Aortic smooth muscle cell (primary cell): ENCODE data around the gene INAVA. TPM values are rescaled to one million over a fixed set of nuclear protein-coding genes. Genes with fewer than 3 reads are reported as not detected.

Source experiments
- total RNA-seq: library from RNA; depleted of rRNA; stranded (reverse); fragments of >200 nt; gene quantifications from 2 replicates; pipeline ENCODE4 v1.2.3, GENCODE V29; 2014

The INAVA gene
- not detected in 2 replicates for total RNA-seq

GRCh38 chr1:200894712-200895442 lies at the start of gene INAVA:
Gene INAVA, plus strand, starts transcription at chr1:200894900. Its CDS starts 3,501 bp downstream, at chr1:200898401.

GRCh38 chr1:200872446-200873115 lies 22.1 kb upstream of the INAVA start, which contains the start of gene GPR25:
Gene GPR25, plus strand, starts transcription at chr1:200872981. Its CDS starts 57 bp downstream, at chr1:200873038.

Other genes starting within 250 kb of the INAVA start
- gene DDX59, start 225.0 kb upstream of the INAVA start, total RNA-seq, result 18.0 and 20.0 TPM in 2 replicates
- 24.7 and 30.3 TPM in 2 replicates for gene CAMSAP2, start 156.0 kb upstream of the INAVA start, total RNA-seq
- gene GPR25, start 21.9 kb upstream of the INAVA start, total RNA-seq, result not detected in 2 replicates
- 0.12 and 0.13 TPM in 2 replicates for gene KIF21B, start 128.8 kb downstream of the INAVA start, total RNA-seq
- not detected in 2 replicates for gene CACNA1S, start 217.5 kb downstream of the INAVA start, total RNA-seq
- not detected in 2 replicates for gene ASCL5, start 232.3 kb downstream of the INAVA start, total RNA-seq